PC-3 (cell line): ENCODE data around the gene FOLR2. TPM values are rescaled to one million over a fixed set of nuclear protein-coding genes. Genes with fewer than 3 reads are reported as not detected.
"Not testable (repeated sequence)": the region's sequence is repeated elsewhere in the genome, so short reads cannot be mapped to it uniquely, and the experiment has no call there.

Source experiments
- ATAC-seq: fragments of 200-7000 bp; cut with Tn5 transposase; 2 replicates; pipeline ENCODE4 v1.9.1; 2020; ENCODE audit warnings: mild to moderate bottlenecking, moderate library complexity
- BruUV-seq: library from RNA; stranded (reverse); fragments of 400-500 nt; replicated peaks from 2 replicates; lab custom pipeline; 2021; lab: Mats Ljungman, UMichigan
- CTCF ChIA-PET: fragments of 300-600 bp; sonication (Branson Sonifier 250); formaldehyde crosslinking; loops from one replicate; lab custom pipeline; 2022; ENCODE audit warnings: antibody characterized with exemption; lab: Charles Lee
- POLR2A ChIA-PET: fragments of 300-600 bp; sonication (Branson Sonifier 250); formaldehyde crosslinking; loops from one replicate; lab custom pipeline; 2022; ENCODE audit warnings: antibody characterized with exemption; ENCODE audit not compliant: unreplicated experiment; lab: Charles Lee
- DNase-seq: peaks from one replicate; pipeline ENCODE4 v3.0.0-alpha.2; 2015
- H2AFZ ChIP-seq: fragments of 300-600 bp; sonication (generic); 2 replicates; pipeline ENCODE4 v1.6.0; 2016; ENCODE audit warnings: antibody characterized with exemption, low read length
- H3F3A ChIP-seq: fragments of 300-600 bp; sonication (generic); one replicate; pipeline ENCODE4 v1.6.0; 2017; ENCODE audit warnings: antibody characterized with exemption, low read length, control low read depth, mild to moderate bottlenecking; ENCODE audit not compliant: unreplicated experiment
- H3K27ac ChIP-seq: fragments of 300-600 bp; sonication (generic); 2 replicates; pipeline ENCODE4 v1.5.1; 2016; ENCODE audit warnings: mild to moderate bottlenecking, low read length
- H3K27me3 ChIP-seq: fragments of 300-600 bp; sonication (generic); 2 replicates; pipeline ENCODE4 v1.6.1; 2016; ENCODE audit warnings: low read length, mixed read lengths
- H3K36me3 ChIP-seq: fragments of 300-600 bp; sonication (generic); 2 replicates; pipeline ENCODE4 v1.6.1; 2016; ENCODE audit warnings: low read depth, mixed run types, low read length, mixed read lengths
- H3K4me1 ChIP-seq: fragments of 300-600 bp; sonication (generic); 2 replicates; pipeline ENCODE4 v1.5.1; 2016; ENCODE audit warnings: low read length; ENCODE audit not compliant: insufficient read depth
- H3K4me2 ChIP-seq: fragments of 300-600 bp; sonication (generic); 2 replicates; pipeline ENCODE4 v1.6.0; 2016; ENCODE audit warnings: low read length
- H3K4me3 ChIP-seq: fragments of 300-600 bp; sonication (generic); 2 replicates; pipeline ENCODE4 v1.5.1; 2016; ENCODE audit warnings: mild to moderate bottlenecking, low read length, mixed read lengths
- H3K79me2 ChIP-seq: fragments of 300-600 bp; sonication (generic); 2 replicates; pipeline ENCODE4 v1.6.1; 2017; ENCODE audit warnings: low read length, mixed read lengths
- H3K9ac ChIP-seq: fragments of 300-600 bp; sonication (generic); 2 replicates; pipeline ENCODE4 v1.6.0; 2016; ENCODE audit warnings: mild to moderate bottlenecking, low read length
- H3K9me2 ChIP-seq: fragments of 300-600 bp; sonication (generic); replicated peaks from 2 replicates; pipeline ENCODE4 v1.6.1; 2016; ENCODE audit warnings: mixed run types, low read length, mixed read lengths
- H3K9me3 ChIP-seq: fragments of 300-600 bp; sonication (generic); 2 replicates; pipeline ENCODE4 v1.6.1; 2016; ENCODE audit warnings: low read length, mixed read lengths
- H4K20me1 ChIP-seq: fragments of 300-600 bp; sonication (generic); 2 replicates; pipeline ENCODE4 v1.6.1; 2016; ENCODE audit warnings: low read length, mixed read lengths
- EZH2 ChIP-seq: fragments of 300-600 bp; sonication (generic); IDR thresholded peaks from one replicate; pipeline ENCODE4 v1.6.1; 2017; ENCODE audit warnings: antibody characterized with exemption, mild to moderate bottlenecking, low read length; ENCODE audit not compliant: unreplicated experiment
- EZH2phosphoT487 ChIP-seq: fragments of 300-600 bp; sonication (generic); IDR thresholded peaks from 2 replicates; pipeline ENCODE4 v1.6.1; 2018; ENCODE audit warnings: mild to moderate bottlenecking, antibody characterized with exemption, low read length, borderline replicate concordance
- intact Hi-C: fragments of 100-400 bp; cut with micrococcal nuclease; formaldehyde crosslinking; loops from 2 replicates; pipeline ENCODE4 v1.9.0; 2023
- total RNA-seq: library from RNA; depleted of rRNA; stranded (reverse); fragments of >200 nt; gene quantifications from 2 replicates; pipeline ENCODE4 v1.2.3, GENCODE V29; 2014
- TF ChIP-seq, protein P1 (sequence below): fragments of 300-600 bp; sonication (generic); conservative IDR thresholded peaks from 2 replicates; pipeline ENCODE4 v1.5.1; 2017; ENCODE audit warnings: antibody characterized with exemption, low read depth, mild to moderate bottlenecking, low read length

The FOLR2 gene
- total RNA-seq, 1 experiment from 2014 or later = not detected

DNA sequence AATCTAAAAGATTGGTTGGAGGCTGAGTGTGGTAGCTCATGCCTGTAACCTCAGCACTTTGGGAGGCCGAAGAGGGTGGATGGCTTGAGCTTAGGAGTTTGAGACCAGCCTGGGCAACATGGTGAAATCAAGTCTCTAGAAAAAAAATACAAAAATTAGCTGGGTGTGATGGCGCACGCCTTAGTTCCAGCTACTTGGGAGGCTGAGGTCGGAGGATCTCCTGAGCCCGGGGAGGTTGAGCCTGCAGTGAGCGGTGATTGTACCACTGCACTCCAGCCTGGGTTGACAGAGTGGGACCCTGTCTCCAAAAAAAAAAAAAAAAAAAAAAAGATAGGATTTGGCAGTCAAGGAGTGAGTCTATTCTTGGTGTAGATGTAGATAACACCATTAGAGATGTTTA lies 14.0 kb upstream of the FOLR2 start:
- ChIA-PET CTCF (no interaction called here), POLR2A (no interaction called here)
- TF ChIP-seq EZH2phosphoT487 (no peak), EZH2 (no peak)
- TF ChIP-seq, protein P1, sequence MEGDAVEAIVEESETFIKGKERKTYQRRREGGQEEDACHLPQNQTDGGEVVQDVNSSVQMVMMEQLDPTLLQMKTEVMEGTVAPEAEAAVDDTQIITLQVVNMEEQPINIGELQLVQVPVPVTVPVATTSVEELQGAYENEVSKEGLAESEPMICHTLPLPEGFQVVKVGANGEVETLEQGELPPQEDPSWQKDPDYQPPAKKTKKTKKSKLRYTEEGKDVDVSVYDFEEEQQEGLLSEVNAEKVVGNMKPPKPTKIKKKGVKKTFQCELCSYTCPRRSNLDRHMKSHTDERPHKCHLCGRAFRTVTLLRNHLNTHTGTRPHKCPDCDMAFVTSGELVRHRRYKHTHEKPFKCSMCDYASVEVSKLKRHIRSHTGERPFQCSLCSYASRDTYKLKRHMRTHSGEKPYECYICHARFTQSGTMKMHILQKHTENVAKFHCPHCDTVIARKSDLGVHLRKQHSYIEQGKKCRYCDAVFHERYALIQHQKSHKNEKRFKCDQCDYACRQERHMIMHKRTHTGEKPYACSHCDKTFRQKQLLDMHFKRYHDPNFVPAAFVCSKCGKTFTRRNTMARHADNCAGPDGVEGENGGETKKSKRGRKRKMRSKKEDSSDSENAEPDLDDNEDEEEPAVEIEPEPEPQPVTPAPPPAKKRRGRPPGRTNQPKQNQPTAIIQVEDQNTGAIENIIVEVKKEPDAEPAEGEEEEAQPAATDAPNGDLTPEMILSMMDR = no peak
- intact Hi-C loops = no loop called here
- no peaks in the 10 kb centered on the region for H3K9me2 ChIP-seq
- DNase-seq = no peak
- no peaks in the 10 kb centered on the region for H3K79me2 ChIP-seq
- no peaks in the 10 kb centered on the region for H4K20me1 ChIP-seq
- no peak overlapping the region for H3K4me2 ChIP-seq
- peaks cover 5% of the 10 kb centered on the region for H3F3A ChIP-seq
- H3K27me3 ChIP-seq = no peaks in the 10 kb centered on the region
- H3K36me3 ChIP-seq = no peaks in the 10 kb centered on the region
- no peak overlapping the region for H3K27ac ChIP-seq
- ATAC-seq = no peak
- H3K4me1 ChIP-seq = no peaks in the 10 kb centered on the region
- no peak overlapping the region for H3K9ac ChIP-seq
- no peak overlapping the region for H2AFZ ChIP-seq
- no TSS peak for BruUV-seq
- no peak overlapping the region for H3K4me3 ChIP-seq
- H3K9me3 ChIP-seq = no peaks in the 10 kb centered on the region

DNA sequence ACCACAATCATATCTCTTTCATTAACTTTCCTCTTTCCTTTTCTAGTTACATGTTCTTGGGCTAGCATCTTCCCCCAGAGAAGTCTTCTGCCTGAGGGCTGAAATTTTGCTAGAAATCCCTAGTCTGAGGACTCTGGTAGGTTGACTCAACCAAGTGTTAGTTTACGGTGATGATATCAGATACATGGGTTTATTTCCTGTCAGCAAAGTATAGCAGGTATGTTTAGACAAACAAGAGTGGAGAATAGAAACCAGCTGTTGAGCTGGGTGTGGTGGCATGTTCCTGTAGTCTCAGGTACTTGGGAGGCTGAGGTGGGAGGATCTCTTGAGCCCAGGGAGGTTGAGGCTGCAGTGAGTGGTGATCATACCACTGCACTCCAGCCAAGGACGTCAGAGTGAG lies 13.4 kb upstream of the FOLR2 start:
- POLR2A ChIA-PET = no interaction called here
- H3F3A ChIP-seq = peaks cover 5% of the 10 kb centered on the region
- TF ChIP-seq, protein P1 = no peak
- no peak overlapping the region for H3K4me2 ChIP-seq
- no peaks in the 10 kb centered on the region for H3K79me2 ChIP-seq
- CTCF ChIA-PET = no interaction called here
- no peak overlapping the region for H3K4me3 ChIP-seq
- DNase-seq (peak; percentile 47), ATAC-seq (peak; percentile 35)
- H3K36me3 ChIP-seq = no peaks in the 10 kb centered on the region
- intact Hi-C loops = no loop called here
- H4K20me1 ChIP-seq = no peaks in the 10 kb centered on the region
- no peaks in the 10 kb centered on the region for H3K27me3 ChIP-seq
- no peak overlapping the region for H3K27ac ChIP-seq
- H3K9ac ChIP-seq = no peak overlapping the region
- no peak overlapping the region for H2AFZ ChIP-seq
- H3K9me2 ChIP-seq = no peaks in the 10 kb centered on the region
- H3K4me1 ChIP-seq = no peaks in the 10 kb centered on the region
- no peaks in the 10 kb centered on the region for H3K9me3 ChIP-seq
- BruUV-seq = no TSS peak

DNA sequence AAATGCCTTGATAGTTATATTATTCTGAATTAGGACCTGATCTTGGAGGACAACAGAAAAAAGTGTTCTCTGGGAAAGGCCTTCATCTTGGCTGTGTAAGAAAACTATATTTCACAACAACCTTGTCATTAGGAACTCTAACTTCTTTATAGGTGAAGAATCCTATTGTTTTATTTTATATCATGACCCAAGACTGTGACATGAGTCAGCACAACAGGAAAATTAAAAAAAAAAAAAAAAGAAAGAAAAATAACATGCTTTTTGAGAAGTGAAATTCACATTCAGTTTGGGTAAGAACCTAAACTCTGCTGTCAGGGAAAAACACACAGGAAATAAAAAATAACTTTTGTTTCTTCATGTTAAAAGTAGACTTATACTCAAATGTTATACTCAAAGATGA lies 11.7 kb upstream of the FOLR2 start:
- no peak overlapping the region for H3K4me3 ChIP-seq
- H4K20me1 ChIP-seq = no peaks in the 10 kb centered on the region
- H3K79me2 ChIP-seq = no peaks in the 10 kb centered on the region
- no peaks in the 10 kb centered on the region for H3K9me2 ChIP-seq
- intact Hi-C loops = no loop called here
- H3K4me2 ChIP-seq = no peak overlapping the region
- H3K9ac ChIP-seq = no peak overlapping the region
- ChIA-PET CTCF (no interaction called here), POLR2A (no interaction called here)
- H3K27ac ChIP-seq = no peak overlapping the region
- H3K36me3 ChIP-seq = no peaks in the 10 kb centered on the region
- ATAC-seq = no peak
- TF ChIP-seq EZH2 (no peak), EZH2phosphoT487 (no peak)
- TF ChIP-seq, protein P1 = no peak
- H3F3A ChIP-seq = peaks cover 5% of the 10 kb centered on the region
- BruUV-seq = no TSS peak
- H3K4me1 ChIP-seq = no peaks in the 10 kb centered on the region
- H2AFZ ChIP-seq = no peak overlapping the region
- no peaks in the 10 kb centered on the region for H3K9me3 ChIP-seq
- DNase-seq = no peak
- no peaks in the 10 kb centered on the region; the same call in 1 of the 2 replicates for H3K27me3 ChIP-seq

DNA sequence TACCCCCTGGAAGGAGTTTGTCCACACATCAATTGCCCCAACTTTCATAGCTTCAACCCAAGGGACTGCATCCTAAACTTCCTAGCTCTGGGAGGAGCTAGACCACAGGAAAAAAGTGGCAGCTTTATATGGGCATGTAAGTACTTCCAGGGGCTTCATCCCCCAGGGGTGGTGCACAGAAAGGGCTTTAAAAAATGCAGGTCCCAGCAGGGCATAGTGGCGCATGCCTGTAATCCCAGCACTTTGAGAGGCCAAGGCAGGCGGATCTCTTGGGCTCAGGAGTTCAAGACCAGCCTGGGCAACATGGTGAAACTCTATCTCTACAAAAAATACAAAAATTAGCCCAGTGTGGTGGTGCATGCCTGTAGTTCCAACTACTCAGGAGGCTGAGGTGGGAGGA lies 9.8 kb upstream of the FOLR2 start:
- H4K20me1 ChIP-seq, H3F3A ChIP-seq, ATAC-seq, H3K9me3 ChIP-seq, H3K4me2 ChIP-seq, DNase-seq, H3K36me3 ChIP-seq, H3K4me1 ChIP-seq, POLR2A ChIA-PET, CTCF ChIA-PET, BruUV-seq, H2AFZ ChIP-seq, intact Hi-C loops, H3K9ac ChIP-seq, H3K9me2 ChIP-seq, H3K79me2 ChIP-seq, H3K27ac ChIP-seq, H3K27me3 ChIP-seq, H3K4me3 ChIP-seq: not testable (repeated sequence)
